OCI-M1 (cell line): ENCODE measurements around the gene ZFP92.

Source experiments
- DNase-seq: peaks from one replicate; lab custom pipeline; 2025; lab: John Stamatoyannopoulos, UW

Gene ZFP92

GRCh38 chrX:153438532-153438931, 27.3 kb downstream of the ZFP92 start:
- DNase-seq, result peak; percentile 44

GRCh38 chrX:153439977-153440376, 28.7 kb downstream of the ZFP92 start:
- DNase-seq, result no peak

- DNase-seq, result no peak
Observed at GRCh38 chrX:153440556-153441135, 29.4 kb downstream of the ZFP92 start.

GRCh38 chrX:153441296-153441695, 30.0 kb downstream of the ZFP92 start:
- DNase-seq, result no peak

- no peak for DNase-seq
Observed at GRCh38 chrX:153441981-153442380, 30.7 kb downstream of the ZFP92 start.

- no peak for DNase-seq
Observed at GRCh38 chrX:153442463-153442862, 31.2 kb downstream of the ZFP92 start.

GRCh38 chrX:153443476-153444332, 32.4 kb downstream of the ZFP92 start:
- no peak for DNase-seq

GRCh38 chrX:153444333-153445011, 33.2 kb downstream of the ZFP92 start:
- DNase-seq, result no peak

GRCh38 chrX:153445106-153445855, 34.0 kb downstream of the ZFP92 start:
- DNase-seq, result no peak

GRCh38 chrX:153445856-153446635, 34.8 kb downstream of the ZFP92 start, which contains the start of gene TREX2:
Gene TREX2, minus strand, starts transcription at chrX:153446056. Its CDS starts 626 bp downstream, at chrX:153445430.
- DNase-seq, result no peak

GRCh38 chrX:153446636-153446936, 35.3 kb downstream of the ZFP92 start:
- no peak for DNase-seq

GRCh38 chrX:153446950-153447580, 35.8 kb downstream of the ZFP92 start:
- no peak for DNase-seq

GRCh38 chrX:153447581-153447960, 36.3 kb downstream of the ZFP92 start:
- DNase-seq, result no peak

- DNase-seq, result no peak
Observed at GRCh38 chrX:153448556-153449367, 37.5 kb downstream of the ZFP92 start.

- DNase-seq, result no peak
Observed at GRCh38 chrX:153449368-153450113, 38.3 kb downstream of the ZFP92 start.

GRCh38 chrX:153450114-153450948, 39.1 kb downstream of the ZFP92 start:
- no peak for DNase-seq

GRCh38 chrX:153450949-153451277, 39.6 kb downstream of the ZFP92 start:
- no peak for DNase-seq

GRCh38 chrX:153454901-153455550, 43.8 kb downstream of the ZFP92 start:
- DNase-seq, result no peak
